DMS53 treated with DMSO at 0.1 percent for 48 hours (cell line): ENCODE measurements around the gene NDST1.
"Not testable (repeated sequence)": the region's sequence is repeated elsewhere in the genome, so short reads cannot be mapped to it uniquely, and the experiment has no call there.

Experiments
- DNase-seq: peaks from one replicate; lab custom pipeline; 2025; ENCODE audit not compliant: unreplicated experiment; lab: John Stamatoyannopoulos, UW

Gene NDST1

DNA sequence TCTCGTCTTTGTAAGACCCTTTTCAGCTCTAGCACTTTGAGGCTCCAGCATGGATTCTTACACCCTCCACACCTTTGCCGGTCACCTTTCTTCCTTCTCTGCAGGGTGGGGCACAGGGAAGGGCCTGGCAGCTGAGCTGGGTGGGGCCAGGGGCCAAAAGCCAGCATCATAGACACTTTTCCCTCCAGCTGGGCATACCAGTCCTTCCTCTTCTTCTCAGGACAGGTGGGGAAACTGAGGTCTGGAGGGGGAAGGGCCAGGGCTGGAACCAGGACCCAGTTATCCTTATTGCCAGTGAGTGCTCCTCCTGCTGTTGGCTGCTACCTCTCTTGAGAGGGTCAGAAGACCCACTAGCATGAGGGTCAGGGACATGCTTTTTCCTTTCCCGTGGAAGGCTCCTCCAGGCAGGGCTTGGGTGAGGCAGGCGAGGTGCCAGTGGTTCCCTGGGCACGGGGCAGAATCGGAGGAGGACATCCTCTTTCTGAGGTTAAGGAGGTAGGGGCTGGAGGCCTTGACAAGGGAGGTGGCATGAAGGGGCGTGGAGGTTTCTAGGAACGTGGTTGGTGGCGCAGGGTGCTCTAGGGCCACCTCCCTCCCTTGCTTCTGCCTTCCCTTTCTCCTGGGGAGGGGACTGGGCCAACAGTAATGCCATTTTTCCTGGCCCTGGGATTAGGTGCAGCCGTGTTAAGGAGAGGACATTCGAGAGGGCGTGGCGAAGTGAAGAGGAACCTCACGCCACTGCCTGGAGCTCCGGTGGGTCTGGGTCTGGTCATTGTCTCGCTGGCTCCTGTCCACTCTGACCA, at the start of gene NDST1:
Gene NDST1 (plus strand): TSS at position 658 of the 803 bp plus-strand sequence. CDS start 13,124 bp downstream, outside the sequence.
- no peak for DNase-seq

DNA sequence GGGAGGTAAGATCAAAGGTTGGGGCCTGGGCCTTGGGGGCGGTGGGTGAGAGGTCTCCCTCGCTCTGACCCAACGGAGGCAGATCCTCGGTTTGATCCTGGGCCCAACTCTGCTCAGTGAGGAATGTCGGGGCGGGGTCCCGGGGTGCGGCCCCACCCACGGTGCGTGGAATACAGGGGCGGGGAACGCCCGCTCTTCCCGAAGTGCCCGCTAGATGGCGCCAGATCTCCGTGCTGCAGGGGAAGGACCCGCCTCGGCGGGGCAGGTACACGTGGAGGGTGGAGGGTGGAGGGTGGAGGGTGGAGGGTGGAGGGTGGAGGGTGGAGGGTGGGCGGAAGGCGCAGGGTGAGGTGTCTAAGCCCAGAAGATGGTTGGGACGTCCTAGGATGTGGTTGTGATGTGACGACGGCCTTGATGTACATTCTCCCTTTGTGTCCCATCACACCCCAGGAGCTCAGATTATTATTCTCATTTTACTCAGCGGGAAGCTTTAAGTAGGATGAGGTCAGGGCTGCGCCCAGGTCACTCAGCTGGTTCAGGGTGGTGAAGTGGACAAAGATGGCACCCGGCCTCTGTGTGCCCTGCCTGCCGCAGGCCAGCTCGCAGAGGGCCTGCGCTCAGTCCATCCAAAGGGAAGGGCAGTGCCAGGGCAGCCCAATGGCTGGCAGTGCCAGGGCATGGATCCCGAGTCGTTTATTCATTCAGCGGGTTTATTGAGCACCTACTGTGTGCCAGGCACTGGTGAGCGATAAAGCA, 49.0 kb upstream of the NDST1 start:
- DNase-seq, result peak; percentile 78

DNA sequence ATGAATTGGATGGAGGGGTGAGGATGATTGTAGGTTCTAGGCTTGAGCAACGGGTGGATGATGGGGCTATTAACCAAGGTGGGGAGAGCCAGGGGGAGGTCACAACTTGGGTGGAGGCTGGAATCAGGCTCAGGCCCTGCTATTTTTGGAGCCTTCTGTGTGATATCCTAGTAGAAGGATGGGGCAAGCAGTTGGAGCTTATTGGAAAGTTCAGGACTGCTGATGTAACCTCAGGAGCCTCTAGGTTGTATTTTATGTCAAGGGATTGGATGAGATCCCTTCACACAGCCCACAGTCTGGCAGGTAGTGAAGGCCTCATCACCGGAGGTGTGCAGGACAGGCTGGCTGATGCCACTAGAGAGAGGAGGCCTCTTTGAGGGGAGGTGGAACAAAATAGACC, 47.1 kb upstream of the NDST1 start:
- DNase-seq, result no peak

DNA sequence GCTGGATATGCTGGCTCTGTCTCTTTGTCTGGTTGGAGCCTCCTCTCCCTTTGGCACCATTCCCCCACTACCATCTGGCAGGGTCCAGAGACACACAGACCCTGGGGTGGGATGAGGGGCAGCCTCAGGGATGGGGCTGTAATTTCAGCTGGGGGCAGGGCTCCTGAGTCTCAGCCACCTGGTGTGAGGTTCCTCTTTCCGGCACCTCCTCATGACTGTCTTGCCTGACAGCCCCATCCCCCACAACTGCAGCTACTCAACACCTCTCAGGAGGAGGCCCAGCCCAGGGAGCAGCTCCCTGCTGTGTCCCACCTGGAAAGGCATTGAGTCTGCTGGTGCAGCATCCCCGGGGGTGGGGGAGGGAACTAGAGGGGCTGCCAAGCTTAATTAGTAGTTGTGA, 46.7 kb upstream of the NDST1 start:
- DNase-seq, result peak; percentile 81

DNA sequence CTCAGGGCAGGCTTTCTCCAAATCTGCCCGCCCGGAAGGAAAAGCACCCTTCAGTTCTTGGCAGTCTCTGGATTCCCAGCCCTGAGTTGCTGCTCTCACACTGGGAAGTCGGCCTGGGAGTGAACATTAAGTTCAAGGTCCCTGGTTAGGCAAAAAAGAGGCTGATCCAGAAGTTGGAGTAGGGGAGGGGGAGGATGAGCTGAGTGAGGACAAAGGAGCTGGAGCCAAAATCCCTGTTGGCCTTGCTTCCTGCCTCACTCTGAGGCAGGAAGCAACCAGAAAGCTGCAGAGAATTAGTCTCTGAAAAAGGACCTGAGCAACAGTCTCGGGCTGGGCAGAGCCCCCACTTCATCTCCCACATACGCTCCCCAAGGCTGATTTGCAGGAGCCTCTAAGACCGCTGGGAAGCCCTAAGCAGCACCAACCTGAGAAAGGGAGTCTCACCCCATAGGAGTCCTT, 43.3 kb upstream of the NDST1 start:
- no peak for DNase-seq

DNA sequence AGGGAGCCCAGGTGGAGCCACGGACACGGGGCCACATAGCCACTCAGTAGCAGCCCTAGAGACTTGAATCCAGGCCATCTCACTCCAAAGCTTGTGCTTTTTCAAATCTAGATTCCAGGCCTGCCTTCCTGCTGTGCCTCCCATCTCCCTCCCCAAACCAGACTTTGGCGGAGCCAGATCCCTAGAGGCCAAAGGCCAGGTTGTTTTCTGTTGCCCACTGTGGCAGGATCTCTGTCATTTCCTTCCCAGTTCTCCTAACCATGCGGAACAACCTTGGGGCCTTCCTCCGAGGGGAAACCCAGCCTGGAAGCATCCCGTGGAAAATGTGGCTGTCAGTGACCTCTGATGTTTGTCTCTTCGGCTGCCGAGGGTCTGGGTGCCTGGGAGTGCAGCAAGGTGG, 42.0 kb upstream of the NDST1 start:
- no peak for DNase-seq

DNA sequence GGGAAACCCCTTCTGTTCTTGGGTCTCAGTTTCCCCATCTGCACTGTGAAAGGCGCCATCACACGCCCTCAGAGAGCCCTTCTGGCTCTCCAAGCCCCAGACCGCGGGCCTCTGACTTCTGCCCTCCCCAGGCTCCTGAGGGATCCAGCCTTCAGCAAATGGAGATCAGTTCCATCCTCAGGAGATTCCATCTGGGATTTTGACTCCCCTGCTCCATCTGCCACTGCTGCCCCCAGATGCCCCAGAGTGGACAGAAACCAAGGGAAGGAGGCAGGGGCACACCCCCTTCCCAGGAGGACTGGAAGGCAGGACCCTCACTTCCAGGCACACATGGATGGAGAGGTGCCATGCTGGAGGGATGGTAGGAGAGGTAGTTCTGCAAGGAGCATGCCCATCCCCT, 39.7 kb upstream of the NDST1 start:
- no peak for DNase-seq

DNA sequence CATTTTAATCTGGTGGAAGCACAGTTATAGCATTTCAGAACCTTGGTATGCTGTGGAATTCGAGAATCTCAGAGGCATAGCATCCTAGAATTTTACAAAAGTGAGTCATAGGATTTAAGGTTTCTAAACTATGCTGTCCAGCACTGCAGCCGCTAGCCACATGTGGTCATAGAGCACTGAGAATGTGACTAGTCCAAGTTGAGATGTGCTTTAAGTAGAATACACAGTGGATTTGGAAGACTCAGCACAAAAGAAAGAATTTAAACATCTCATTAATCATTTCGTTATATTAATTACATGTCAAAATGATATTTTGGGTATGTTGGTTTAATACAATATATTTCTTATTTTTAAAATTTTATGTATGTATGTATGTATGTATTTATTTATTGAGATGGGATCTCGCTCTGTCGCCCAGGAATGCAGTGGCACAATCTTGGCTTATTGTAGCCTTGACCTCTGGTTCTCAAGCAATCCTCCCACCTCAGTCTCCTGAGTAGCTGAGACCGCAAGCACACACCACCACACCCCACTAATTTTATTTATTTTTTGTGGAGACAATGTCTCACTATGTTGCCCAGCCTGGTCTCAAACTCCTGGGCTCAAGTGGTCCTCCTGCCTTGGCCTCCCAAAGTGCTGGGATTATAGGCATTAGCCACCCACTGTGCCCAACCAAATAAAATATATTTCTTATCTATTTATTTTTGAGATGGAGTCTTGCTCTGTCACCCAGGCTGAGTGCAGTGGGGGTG, 38.0 kb upstream of the NDST1 start:
- DNase-seq, result no peak

DNA sequence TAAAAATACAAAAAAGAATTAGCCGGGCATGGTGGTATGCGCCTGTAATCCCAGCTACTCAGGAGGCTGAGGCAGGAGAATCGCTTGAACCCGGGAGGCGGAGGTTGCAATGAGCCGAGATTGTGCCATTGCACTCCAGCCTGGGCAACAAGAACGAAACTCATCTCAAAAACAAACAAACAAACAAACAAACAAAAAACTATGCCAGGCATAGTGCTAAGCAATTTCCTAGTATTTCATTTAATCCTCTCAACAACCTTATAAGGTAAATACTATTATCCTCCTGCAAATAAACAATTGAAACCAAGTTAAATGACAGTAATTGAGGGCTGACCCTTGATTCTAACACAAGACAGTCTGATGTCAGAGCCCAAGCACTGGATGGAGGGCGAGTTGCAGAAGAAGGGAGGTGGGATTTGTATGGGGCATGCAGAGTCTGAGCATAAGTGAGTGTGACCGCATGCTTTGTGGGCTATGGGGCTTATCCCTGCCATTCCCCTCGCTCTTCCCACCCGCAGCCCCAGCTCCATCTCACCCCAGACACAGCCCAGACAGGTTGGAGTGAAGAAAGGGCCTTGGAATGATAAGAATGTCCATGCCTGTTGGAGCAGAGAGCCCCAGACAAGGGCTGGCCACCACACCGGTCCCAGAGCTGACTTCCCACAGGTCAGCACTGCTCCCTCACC, 34.1 kb upstream of the NDST1 start:
- DNase-seq, result no peak

DNA sequence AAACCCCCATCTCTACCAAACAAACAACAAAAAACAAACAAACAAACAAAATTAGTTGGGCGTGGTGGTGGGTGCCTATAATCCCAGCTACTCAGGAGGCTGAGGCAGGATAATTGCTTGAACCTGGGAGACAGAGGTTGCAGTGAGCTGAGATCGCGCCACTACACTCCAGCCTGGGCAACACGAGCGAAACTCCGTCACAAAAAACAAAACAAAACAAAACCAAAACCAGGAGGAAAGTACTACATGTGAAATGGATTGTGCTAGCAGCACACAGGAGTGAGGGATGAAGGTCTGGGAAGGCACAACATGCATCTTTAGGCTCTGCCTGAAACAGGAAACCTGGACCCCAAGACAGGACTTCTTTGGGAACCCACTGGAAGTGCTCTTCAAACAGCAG, 31.4 kb upstream of the NDST1 start:
- DNase-seq, result not testable (repeated sequence)

DNA sequence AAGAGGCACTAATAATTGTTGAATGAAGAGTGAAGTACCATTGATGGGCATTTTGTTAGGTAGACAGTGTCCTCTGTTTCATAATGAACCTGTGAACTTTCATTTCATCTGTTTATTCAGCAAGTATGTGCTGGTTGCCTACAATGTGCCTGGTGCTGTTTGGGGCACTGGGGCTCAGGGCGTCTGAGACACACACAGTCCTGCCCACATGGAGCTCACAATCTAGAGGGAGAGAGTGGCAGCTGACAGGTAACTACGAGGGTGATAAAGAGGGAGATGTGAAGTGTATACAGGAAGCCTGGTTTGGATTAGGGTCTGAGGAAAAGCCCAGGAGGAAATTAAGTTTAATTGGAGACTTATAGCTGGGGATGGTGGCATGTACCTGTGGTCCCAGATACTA, 28.5 kb upstream of the NDST1 start:
- DNase-seq, result no peak

DNA sequence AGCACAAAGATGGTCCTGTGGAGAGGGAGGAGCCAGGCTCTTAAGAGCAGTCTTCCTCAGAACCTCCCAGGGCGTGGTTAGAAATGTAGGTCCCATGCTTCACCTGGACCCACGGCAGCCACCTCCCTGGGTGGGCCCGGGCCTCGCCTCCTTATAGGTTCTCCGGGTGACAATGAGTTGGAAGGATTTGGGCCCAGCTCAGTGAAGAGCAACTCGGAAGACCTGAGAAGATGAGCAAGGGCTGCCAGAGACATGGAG, 26.3 kb upstream of the NDST1 start:
- DNase-seq, result no peak

DNA sequence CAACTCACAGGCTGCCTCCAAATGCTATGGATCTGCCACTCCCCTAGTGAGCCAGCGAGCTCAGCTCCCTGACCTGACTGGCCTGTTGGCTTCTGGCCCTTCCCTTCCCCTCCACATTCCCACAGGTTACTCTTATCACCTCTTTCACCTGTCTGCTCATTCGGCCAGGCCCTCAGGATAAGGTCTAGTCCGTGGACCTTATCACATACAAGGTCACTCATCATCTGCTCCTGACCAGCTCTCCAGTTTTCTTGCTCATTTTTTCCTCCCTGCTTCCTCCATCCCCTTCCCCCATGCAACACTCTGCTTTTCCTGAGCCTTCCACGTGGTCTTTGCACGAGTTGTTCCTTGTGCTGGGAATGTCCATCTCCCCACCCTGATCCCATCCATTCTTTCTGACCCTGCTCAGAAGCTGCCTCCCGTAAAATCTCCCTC, 25.9 kb upstream of the NDST1 start:
- DNase-seq, result no peak

DNA sequence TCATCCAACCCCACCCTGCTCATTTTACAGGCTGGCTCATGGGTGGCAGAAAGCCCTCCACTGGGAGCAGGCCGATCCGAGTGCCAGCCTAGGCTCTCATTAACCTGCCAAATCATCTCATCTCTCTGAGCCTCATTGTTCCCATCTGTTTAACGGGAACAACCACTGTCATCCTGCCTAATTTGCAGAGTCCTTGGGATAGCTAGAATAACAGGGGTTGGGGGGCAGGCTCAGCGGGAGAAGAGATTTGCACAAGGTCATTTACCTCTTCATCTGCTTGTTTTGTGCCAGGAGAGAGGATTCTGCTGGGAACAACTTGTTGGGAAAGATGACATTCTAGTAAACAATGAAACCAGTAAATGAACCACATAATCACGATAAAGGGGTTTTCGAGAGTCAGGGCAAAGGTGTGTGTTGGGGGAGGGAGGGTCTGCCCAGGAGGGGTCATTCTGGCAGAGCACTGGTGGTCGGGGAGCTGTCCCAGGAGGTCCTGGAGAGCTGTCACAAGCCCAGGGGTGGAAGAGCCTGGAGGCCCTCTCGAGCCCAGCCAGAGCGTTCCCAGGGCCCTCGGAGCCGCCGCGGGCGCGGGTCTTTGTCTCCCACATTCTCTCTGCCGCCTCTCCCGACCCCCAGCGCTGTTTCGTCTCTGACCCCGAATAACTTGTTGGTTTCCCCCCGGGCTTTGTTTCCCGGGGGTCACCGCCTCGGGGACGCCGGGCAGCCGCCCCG, 22.8 kb upstream of the NDST1 start:
- no peak for DNase-seq

DNA sequence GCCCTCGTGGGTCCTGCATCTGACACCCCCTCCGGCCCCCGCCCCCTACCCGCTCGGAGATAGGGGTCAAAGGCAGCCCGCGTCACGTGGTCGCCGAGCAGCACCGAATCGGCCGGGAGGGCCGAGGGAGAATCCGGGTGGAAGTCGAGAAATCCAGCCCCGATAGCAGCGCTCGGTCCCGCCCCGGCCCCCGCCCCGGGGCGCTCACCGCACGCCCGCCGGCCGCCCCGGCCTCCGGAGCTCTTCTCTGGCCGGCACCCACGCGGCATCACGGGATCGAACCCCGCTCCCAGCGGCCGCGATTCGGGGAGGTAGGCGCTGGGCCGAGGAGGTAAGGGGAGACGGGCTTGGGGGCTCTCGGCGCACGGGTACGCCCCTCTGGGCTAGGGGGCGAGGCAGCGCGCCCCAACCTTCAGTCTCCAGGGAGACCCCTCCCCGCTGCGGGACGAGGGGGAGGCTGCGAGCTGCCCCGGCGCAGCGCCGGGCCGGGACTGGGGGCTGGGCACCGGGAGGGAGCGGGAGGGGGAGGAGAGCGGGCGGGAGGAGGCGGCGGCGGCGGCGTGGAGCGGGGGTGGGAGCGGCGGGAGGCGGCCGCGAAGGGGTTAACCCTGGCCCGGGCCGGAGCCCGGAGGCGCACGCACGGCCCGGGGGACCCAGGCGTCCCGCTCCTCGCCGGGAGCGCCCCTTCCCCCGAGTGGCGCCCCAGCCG, 22.1 kb upstream of the NDST1 start:
- no peak for DNase-seq

DNA sequence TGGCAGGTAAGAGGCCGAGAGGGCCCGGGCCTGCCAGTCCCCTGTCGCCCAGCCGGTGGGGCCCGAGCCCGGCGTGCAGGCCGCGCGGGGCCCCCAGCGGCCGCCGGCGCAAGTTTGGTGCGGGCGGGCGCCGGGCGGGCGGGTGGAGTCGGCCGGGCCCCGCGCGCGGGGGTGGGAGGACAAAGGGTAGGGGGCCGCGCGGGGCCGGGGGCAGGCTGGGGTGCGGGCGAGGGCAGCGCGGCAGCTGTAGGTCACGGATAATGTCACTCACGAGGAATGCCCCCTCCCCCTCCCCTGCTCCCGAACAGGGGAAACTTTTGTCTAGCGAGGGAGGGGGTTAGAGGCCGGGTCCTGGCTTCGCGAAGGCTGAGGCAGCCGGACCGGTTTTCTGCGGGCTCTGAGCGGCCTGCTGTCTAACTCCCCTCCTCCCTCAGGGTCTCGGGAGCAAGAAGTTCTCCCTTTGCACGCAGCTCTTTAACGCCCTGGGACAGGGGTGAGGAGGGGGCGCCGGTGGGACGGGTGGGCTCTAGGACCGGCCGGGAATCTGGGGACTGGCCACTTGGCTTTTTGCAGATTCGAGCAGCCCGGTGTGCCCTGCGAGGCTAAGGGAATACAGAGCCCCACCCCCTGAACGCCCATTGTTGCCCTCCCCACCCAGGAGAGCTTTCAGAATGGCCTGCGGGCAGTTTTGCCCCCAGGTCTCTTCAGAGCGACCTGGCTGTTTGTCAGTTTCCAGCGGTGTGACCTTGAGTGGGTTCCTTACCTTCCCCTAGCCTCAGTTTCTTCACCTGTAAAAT, 21.3 kb upstream of the NDST1 start:
- DNase-seq, result peak; percentile 70

DNA sequence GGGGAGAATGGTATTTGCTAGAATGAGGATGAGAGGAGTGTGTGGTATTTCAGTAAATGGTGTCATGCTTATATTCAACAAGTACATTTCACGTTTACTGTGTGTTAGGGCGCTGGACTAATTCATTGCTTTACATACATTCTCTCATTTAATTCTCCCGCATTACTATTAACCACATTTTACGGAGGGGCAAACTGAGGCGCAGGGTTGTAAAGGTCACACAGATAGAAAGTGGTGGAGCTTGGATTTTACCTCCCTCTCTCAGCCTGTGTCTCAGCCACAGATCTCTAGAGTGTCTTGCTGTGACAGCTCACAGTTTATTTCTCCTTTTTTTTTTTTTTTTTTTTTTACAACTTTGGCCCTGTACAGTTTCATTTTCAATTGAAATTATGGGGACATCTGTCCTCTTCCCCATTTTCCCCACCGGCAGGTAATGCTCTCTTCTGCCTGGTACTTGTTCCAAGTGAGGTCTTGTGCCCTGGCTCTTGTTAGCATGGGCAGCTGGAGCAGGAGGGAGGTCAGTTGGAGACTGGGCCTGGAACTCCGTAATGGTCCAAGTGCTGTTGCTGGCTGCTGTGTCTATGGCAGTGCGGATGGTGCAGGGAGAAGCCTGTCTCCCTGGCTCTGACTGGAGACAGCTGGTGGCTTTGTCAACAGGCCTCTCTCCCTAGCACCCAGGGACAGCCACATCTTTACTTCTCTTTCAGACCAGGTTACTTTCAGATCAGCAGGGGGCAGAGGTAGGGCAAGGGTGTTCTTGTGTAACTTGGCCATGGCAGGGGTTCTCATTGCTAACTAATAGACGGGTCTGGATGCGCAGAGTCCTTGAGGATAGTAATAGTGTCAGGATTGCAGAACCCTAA, 20.5 kb upstream of the NDST1 start:
- DNase-seq, result peak; percentile 60
